Activated T-helper 17 cell treated with anti-CD3 and anti-CD28 coated beads, Interleukin-2, amount 50 U/mL, for 72 hours (primary cell): Measurements from ENCODE around the gene FTCD. TPM values are rescaled to one million over a fixed set of nuclear protein-coding genes. Genes with fewer than 3 reads are reported as not detected.
"Not testable (repeated sequence)": the region's sequence is repeated elsewhere in the genome, so short reads cannot be mapped to it uniquely, and the experiment has no call there.

Source experiments
- ATAC-seq: fragments of 150-1000 bp; cut with Tn5 transposase; replicated peaks from 2 replicates; pipeline ENCODE4 v1.10.0; 2021; ENCODE audit warnings: mild to moderate bottlenecking, moderate library complexity
- H3K27ac Mint-ChIP-seq: one replicate; pipeline ENCODE4 v1.8.0; 2022; ENCODE audit warnings: mixed read lengths
- H3K27me3 Mint-ChIP-seq: one replicate; pipeline ENCODE4 v1.8.0; 2022; ENCODE audit warnings: mixed read lengths
- H3K36me3 Mint-ChIP-seq: one replicate; pipeline ENCODE4 v1.8.0; 2022; ENCODE audit warnings: low read depth, mild to moderate bottlenecking, mixed read lengths
- H3K4me1 Mint-ChIP-seq: one replicate; pipeline ENCODE4 v1.8.0; 2022; ENCODE audit warnings: mixed read lengths
- H3K4me3 Mint-ChIP-seq: one replicate; pipeline ENCODE4 v1.8.0; 2022; ENCODE audit warnings: mild to moderate bottlenecking, mixed read lengths
- H3K9me3 Mint-ChIP-seq: one replicate; pipeline ENCODE4 v1.8.0; 2022; ENCODE audit warnings: mixed read lengths
- total RNA-seq, 2 donors: library from RNA; stranded (reverse); gene quantifications; one replicate each; pipeline ENCODE4 v1.2.3, GENCODE V29; 2022

The FTCD gene
- total RNA-seq, 2 donors from 2014 or later = 0.24 TPM; not detected in 1

DNA sequence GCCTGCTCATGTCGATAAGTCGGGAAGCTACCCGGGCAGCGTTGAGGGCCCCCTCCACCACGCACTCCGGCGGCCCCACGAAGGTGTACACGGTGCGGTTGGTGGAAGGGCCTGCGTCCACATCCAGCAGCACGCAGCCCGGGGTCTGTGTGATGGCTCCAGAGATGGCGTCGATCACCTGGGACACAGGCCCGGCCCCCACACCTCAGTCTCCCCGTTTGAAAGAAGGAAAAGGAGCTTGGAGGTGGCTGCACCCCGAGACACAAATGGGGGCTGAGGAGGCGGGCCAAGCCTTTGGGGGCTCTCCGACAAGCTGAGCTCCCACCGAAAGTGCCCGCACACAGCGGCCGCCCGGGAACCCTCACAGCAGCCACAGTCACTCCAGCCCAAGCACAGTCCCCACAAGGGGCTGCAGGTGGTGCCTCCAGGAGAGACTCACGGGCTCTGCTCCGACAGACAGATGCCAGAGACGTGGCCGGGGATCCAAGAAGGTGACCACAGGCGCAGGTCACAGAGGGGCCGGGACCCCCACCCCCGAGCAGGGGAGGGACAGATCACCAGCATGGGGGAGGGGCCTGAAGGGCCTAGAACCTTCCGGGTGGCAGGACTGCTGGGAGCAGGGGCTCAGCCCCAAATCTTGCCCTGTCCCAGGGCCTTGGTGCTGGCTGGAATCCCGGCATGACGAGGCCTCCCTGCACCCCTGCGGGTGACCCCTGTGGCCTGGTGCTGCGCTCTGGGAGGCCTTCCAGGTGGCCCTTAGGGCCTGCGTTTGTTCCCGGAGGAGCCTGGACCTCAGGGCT is 1.0 kb downstream of the FTCD start:
- H3K4me3 Mint-ChIP-seq = no peak overlapping the region
- H3K27me3 Mint-ChIP-seq = no peaks in the 10 kb centered on the region
- no peak overlapping the region for H3K27ac Mint-ChIP-seq
- H3K9me3 Mint-ChIP-seq = no peaks in the 10 kb centered on the region
- no peaks in the 10 kb centered on the region for H3K4me1 Mint-ChIP-seq
- ATAC-seq = no peak
- H3K36me3 Mint-ChIP-seq = no peaks in the 10 kb centered on the region

DNA sequence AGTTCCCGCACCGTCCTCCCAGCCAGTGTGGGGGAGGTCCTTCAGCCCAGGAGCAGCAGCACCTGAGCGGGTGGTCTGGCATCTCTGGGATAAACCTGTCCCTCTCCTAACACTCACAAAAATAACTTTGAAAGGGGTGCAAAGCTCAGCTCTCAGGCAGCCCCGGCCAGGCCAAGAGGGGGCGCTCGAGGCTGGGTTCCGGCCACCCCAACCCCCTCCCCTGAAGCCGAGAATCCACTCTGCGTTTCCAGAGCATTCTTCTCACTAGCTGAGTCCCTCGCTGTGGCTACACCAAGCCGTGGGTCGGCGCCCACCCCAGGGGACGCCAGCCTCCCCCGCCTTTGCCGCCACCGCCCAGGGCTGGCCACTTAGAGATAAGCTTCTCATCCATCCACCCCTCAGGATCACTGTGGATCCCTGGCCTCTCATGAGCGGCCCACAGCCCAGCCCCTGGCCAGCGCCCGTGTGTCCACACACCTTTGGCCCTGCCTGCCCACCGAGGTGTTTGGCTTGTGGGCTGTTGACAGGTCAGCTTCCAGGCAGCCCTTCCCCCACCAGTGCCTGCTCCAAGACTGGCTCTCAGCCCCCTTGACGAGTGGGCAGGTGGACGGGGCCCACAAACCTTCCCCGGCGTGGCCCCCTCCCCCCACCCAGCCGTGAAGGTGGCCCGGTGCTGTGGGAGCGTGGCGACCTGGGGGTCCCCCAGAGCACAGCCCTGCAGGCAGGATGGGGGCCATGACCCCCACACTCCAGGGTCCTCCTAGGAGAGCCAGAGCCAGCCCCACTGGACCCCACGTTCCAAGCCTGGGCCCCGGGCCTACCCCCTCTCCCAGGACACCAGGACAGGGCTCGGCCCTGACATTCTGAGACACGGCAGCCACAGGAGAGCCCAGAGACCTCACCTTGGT is 1.9 kb downstream of the FTCD start:
- Mint-ChIP-seq H3K27me3 (no peaks in the 10 kb centered on the region), H3K27ac (no peak overlapping the region), H3K4me1 (no peaks in the 10 kb centered on the region), H3K4me3 (no peak overlapping the region), H3K36me3 (no peaks in the 10 kb centered on the region), H3K9me3 (no peaks in the 10 kb centered on the region)
- ATAC-seq = peak; percentile 74

DNA sequence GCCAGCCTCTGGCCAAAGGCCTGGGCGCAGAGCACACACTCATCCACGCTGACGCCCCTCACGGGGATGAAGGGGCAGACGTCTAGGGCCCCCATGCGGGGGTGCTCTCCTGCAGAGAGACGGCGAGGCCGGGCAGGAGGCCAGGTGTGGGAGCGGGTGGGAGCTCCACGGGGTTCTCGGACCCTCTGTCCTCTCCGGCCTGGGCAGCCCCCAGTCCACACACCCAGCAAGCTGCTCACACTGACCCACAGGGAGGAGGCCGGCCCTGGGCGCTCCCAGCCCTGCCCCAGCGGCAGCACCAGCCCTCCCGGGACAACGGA is 2.5 kb downstream of the FTCD start:
- Mint-ChIP-seq H3K9me3 (no peaks in the 10 kb centered on the region), H3K4me1 (no peaks in the 10 kb centered on the region), H3K27me3 (no peaks in the 10 kb centered on the region), H3K27ac (no peak overlapping the region), H3K36me3 (no peaks in the 10 kb centered on the region), H3K4me3 (no peak overlapping the region)
- ATAC-seq = no peak

DNA sequence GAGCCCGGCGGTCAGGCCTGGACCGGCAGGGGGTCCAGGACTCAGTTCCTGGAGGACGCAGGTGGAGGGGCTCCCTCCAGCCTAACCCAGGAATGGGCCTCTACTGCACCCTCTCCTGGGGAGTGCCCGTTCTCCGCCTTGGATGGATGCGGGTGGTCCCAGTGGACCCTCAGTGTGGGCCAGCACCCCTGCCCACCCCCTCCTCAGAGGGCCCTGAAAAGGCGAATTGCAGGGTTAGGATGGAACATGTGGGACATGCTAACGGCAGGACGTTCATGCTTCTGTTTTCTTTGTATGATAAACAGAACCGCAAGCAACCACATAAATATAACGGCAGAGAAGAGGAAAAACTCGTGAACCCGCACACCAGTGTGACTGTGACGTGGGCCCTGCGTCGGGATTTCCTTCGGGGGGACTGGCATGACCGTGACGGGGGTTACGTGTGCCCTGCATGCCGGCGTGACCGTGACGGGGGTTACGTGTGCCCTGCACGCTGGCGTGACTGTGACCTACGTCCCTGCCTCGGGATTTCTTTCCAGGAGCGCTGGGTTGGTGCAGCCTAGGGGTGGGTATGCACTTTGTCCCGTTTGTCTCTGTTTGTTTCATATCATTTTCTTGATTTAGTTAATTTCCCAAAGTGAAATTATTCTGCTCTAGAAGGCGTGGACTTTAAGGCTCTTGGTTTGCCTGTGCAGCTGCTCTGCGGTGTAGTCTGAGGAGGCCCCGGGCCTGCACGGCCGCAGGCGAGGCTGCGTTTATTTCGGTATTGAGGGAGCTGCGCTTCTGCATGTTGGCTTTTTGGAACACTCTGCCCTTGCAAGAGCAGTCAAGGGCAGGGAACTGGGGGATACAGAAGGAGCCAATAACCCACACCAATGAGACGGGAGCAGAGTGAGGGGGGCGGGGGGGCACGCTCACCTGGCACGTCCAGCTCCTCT is 3.1 kb downstream of the FTCD start:
- no peaks in the 10 kb centered on the region for H3K4me1 Mint-ChIP-seq
- H3K27me3 Mint-ChIP-seq = no peaks in the 10 kb centered on the region
- ATAC-seq = no peak
- no peak overlapping the region for H3K4me3 Mint-ChIP-seq
- no peaks in the 10 kb centered on the region for H3K9me3 Mint-ChIP-seq
- no peak overlapping the region for H3K27ac Mint-ChIP-seq
- no peaks in the 10 kb centered on the region for H3K36me3 Mint-ChIP-seq

DNA sequence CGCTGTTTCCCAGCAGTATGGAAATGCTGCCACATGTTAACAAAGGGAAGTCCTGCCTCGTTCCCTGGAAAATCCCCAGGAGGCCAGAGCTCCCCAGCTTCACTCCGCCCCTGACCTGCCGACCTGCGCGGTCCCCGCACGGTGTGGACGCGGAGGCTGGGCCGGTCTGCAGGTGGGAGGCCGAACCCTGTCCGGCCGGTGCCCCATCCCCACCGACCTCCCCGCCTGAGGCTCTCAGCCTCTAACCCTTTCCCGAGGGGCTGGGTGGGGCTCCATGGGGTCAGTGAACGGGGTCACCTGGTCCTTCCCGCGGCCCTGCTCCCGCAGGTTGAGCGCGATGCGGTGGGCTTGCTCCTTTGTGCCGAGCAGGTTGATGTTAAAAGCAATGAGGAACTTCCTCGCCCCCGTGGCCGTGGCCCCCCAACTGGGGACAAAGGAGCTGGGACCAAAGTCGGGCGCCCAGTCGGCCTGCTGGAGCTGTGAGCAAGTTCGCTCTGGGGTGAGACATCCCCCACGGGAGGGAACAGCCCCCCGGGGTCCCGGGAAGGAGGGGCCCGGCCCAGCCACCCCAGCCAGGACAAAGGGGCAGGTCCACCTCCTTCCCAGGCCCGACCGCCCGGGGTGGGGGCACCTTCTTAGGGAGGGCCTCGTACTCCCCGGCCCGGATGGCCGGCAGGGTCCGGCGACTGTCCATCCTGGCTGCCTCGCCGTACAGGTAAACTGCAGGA is 4.0 kb downstream of the FTCD start:
- H3K9me3 Mint-ChIP-seq = no peaks in the 10 kb centered on the region
- no peaks in the 10 kb centered on the region for H3K4me1 Mint-ChIP-seq
- H3K4me3 Mint-ChIP-seq = no peak overlapping the region
- no peaks in the 10 kb centered on the region for H3K27me3 Mint-ChIP-seq
- H3K36me3 Mint-ChIP-seq = no peaks in the 10 kb centered on the region
- H3K27ac Mint-ChIP-seq = no peak overlapping the region
- ATAC-seq = no peak

DNA sequence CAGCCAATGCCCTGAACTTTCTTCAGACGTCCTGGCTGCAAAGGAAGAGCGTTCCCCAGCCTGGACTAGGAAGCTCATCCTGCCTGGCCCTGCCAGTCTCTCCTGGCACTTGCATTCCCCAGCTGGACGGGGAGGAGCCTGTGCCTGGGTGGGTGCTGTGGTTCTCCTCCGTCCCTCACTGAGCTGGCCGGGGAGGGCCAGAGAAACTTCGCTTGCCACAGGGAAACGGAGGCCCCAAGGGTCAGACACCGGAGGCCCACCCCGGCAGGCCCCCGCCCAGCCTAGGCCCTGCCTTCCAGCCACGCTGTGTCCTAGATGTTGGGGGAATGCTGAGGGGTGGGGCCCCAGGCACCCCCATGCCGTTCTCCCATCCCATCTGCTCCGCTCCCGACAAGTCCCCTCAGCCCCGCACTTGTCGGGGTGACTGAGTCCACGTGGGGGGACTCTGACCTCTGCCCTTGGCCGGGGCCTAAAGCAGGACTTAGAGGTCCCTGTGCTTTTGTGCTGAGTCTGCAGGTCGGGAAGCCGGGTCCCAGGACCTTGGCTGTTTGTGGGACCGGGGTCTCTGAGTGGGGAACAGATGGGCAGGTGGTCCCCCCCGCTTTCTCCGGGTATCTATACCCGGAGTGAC is 4.8 kb downstream of the FTCD start:
- H3K36me3 Mint-ChIP-seq = no peaks in the 10 kb centered on the region
- H3K27ac Mint-ChIP-seq = no peak overlapping the region
- H3K9me3 Mint-ChIP-seq = no peaks in the 10 kb centered on the region
- H3K27me3 Mint-ChIP-seq = no peaks in the 10 kb centered on the region
- no peak overlapping the region for H3K4me3 Mint-ChIP-seq
- no peaks in the 10 kb centered on the region for H3K4me1 Mint-ChIP-seq
- ATAC-seq = no peak

DNA sequence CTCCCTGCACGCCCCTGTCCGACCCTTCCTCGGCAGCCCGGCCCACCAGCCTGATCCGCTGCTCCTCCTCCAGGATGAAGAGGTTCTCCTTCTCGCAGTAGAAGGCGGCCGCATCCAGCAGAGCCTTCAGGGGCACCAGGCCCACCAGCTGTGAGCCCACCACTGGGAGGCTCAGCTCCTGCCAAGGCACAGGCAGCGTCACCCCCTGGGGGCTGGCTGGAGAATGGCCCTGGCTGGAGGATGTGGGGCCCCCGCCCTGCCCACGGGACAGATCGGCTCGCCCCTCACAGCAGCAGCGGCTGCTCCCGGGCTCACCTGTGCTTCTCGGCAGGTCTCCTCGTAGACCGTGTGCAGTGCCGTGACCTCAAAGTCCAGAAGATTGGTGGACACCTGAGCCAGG is 5.3 kb downstream of the FTCD start:
- H3K4me3 Mint-ChIP-seq = no peak overlapping the region
- no peaks in the 10 kb centered on the region for H3K36me3 Mint-ChIP-seq
- H3K9me3 Mint-ChIP-seq = no peaks in the 10 kb centered on the region
- no peak for ATAC-seq
- H3K27ac Mint-ChIP-seq = no peak overlapping the region
- H3K27me3 Mint-ChIP-seq = no peaks in the 10 kb centered on the region
- H3K4me1 Mint-ChIP-seq = no peaks in the 10 kb centered on the region

DNA sequence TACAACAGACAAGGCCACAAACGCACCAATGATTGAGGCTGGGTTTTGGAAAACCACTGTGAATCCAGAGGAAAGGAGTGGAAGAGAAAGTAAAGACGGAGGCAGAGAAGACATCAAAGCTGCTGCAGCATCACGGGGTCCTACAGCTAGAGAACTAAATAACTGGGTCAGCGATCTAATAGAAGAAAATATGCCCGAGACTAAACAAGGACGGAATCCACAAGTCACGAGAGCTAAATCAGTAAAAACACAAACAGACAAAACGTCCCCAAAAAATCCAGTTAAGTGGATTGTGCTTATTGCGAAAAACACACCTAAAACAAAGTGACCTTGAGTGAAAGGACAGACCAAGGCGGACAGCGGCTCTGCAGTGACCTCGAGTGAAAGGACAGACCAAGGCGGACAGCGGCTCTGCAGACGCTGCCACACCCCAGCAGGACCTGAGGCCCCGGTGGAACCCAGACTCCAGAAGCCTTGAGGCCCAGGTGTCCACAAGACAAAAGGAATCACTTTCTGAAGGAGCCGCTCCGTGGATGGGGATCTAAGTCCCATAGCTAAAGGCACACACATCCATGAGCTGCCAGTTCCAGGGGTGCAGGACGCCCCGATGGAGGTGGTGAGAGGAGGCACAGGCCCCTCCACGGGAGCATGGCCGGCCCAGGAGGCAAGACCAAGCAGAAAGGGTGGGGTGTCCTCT is 6.0 kb downstream of the FTCD start:
- Mint-ChIP-seq H3K36me3 (no peaks in the 10 kb centered on the region), H3K27ac (no peak overlapping the region), H3K27me3 (no peaks in the 10 kb centered on the region), H3K4me1 (no peaks in the 10 kb centered on the region), H3K9me3 (no peaks in the 10 kb centered on the region), H3K4me3 (no peak overlapping the region)
- no peak for ATAC-seq

DNA sequence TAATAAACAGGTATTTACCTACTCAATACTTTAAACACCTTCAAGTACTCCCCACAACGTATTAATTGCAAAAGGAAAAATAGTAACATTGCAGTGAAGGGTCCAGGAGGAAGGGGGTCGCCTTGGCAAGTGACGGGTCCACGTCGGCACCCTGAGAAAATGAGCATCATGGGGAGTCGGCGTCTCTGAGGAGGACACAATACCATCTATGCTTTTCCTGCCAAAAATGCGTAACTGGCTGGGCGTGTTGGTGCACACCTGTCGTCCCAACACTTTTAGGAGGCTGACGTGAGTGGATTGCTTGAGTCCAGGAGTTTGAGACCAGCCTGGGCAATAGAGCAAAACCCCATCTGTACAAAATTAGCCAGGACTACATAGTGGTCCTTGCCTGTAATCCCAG is 7.3 kb downstream of the FTCD start:
- no peaks in the 10 kb centered on the region for H3K27me3 Mint-ChIP-seq
- no peaks in the 10 kb centered on the region for H3K9me3 Mint-ChIP-seq
- no peaks in the 10 kb centered on the region for H3K36me3 Mint-ChIP-seq
- H3K27ac Mint-ChIP-seq = no peak overlapping the region
- no peaks in the 10 kb centered on the region for H3K4me1 Mint-ChIP-seq
- no peak for ATAC-seq
- no peak overlapping the region for H3K4me3 Mint-ChIP-seq

DNA sequence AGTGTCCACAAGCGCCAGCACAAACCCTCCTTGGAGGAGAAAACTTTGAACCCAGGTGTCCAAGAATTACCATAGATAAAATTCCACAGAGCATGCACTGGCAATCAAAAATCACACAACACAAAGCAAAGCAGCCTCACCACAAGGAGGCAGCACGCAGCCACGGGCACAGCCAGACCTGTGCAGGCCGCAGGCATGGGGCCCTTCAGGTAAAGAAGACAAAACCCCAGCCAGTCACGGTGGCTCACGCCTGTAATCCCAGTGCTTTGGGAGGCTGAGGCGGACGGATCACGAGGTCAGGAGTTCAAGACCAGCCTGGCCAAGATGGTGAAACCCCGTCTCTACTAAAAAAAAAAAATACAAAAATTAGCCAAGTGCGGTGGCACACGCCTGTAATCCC is 8.0 kb downstream of the FTCD start:
- not testable (repeated sequence) for H3K27ac Mint-ChIP-seq, H3K27me3 Mint-ChIP-seq, H3K4me1 Mint-ChIP-seq, H3K36me3 Mint-ChIP-seq, H3K4me3 Mint-ChIP-seq, H3K9me3 Mint-ChIP-seq
- ATAC-seq = peak; percentile 21

DNA sequence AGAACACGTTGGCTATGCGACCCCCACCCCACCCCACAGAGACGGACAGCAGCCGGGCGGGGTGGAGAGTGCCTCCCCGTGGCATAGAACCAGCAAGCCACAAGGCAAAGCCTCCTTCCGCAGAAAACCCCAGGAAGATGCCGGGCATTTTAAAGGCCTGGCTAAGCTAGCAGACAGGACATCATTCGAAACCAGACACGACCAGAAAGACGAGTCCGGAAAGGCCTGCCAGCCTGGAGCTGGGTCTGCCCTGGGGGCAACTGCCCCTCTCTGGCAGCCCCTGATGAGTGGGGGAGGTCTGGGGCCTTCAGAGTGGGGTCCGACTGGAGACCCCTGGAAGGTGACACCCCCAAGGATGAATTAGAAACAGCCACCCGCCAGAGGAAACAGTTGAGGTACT is 8.5 kb downstream of the FTCD start:
- Mint-ChIP-seq H3K9me3 (no peaks in the 10 kb centered on the region), H3K4me1 (no peaks in the 10 kb centered on the region), H3K36me3 (no peaks in the 10 kb centered on the region), H3K27ac (no peak overlapping the region), H3K27me3 (no peaks in the 10 kb centered on the region), H3K4me3 (no peak overlapping the region)
- ATAC-seq = no peak

DNA sequence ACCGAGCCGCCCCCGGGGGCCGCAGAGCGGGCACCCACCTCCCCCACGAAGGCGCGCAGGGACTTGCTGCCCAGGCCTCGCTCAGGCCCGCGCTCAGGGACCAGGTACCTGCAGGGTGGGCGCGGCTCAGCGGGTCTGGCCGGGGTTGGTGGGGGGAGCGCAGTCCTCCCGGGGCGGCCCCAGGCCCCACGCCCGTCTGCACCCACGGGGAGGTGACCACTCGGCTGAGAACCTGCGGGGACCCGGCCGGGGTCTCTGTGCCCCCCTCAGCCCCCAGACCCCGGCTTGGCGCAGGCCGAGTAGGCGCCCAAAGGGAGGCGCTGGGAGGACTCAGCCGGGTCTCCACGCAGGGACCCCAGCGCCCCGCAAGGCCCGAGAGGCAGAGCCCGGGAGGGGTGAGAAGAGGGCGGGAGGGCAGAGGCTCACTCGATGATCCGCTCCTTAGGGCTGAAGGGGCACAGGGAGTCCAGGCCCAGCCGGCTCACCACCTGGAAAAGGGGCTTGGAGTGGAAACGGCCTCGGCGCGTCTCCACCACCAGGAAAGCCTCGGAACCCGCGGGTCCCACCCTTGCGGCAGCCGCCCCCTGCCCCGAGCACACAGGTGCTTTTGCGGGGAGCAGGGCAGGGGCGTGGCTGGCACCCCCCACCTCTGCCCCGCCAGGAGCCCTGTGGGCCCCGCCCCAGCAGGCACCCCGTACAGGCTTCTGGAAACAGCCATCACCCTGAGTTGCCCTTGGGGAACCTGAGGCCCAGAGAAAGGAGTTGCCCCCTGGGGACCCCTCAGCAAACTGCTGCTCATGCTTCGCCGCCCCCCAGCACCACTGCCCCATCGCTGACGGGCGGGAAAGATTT is 9.3 kb downstream of the FTCD start:
- Mint-ChIP-seq H3K9me3 (no peaks in the 10 kb centered on the region), H3K36me3 (no peaks in the 10 kb centered on the region), H3K27ac (no peak overlapping the region), H3K27me3 (no peaks in the 10 kb centered on the region), H3K4me1 (no peaks in the 10 kb centered on the region), H3K4me3 (no peak overlapping the region)
- ATAC-seq = no peak
